K562 (cell line): ENCODE measurements around the gene AFDN. TPM values are rescaled to one million over a fixed set of nuclear protein-coding genes. Genes with fewer than 3 reads are reported as not detected.

Source experiments
- ATF7 ChIP-seq: fragments of 450-650 bp; IDR thresholded peaks from 2 replicates; pipeline ENCODE4 v1.7.1; 2014; ENCODE audit warnings: mild to moderate bottlenecking, moderate library complexity
- CBX1 ChIP-seq: sonication (generic); IDR thresholded peaks from 2 replicates; pipeline ENCODE4 v1.6.1; 2016; ENCODE audit warnings: antibody characterized with exemption, low read depth, mild to moderate bottlenecking
- FOSL1 ChIP-seq: fragments of 200-800 bp; sonication (Bioruptor generic); conservative IDR thresholded peaks from 2 replicates; pipeline ENCODE4 v1.6.1; 2016; ENCODE audit warnings: missing genetic modification characterization, missing compliant biosample characterization
- GABPA ChIP-seq: fragments of 200-800 bp; sonication (Bioruptor generic); conservative IDR thresholded peaks from 2 replicates; pipeline ENCODE4 v1.6.1; 2016; ENCODE audit warnings: low read depth, missing genetic modification characterization, missing compliant biosample characterization
- HDAC2 ChIP-seq: fragments of 450-650 bp; IDR thresholded peaks from 2 replicates; pipeline ENCODE4 v1.6.1; 2016; ENCODE audit warnings: mild to moderate bottlenecking
- HINFP ChIP-seq: fragments of 450-650 bp; conservative IDR thresholded peaks from 2 replicates; pipeline ENCODE4 v1.6.1; 2016; ENCODE audit warnings: missing genetic modification characterization, low read depth, mild to moderate bottlenecking, control low read depth, missing compliant biosample characterization
- MBD2 ChIP-seq: sonication (generic); IDR thresholded peaks from 2 replicates; pipeline ENCODE4 v1.6.1; 2016; ENCODE audit warnings: low read depth, borderline replicate concordance
- MEIS2 ChIP-seq: fragments of 450-650 bp; IDR thresholded peaks from 2 replicates; pipeline ENCODE4 v1.6.1; 2014; ENCODE audit warnings: mild to moderate bottlenecking; ENCODE audit not compliant: partially characterized antibody
- NCOA6 ChIP-seq: fragments of 450-650 bp; IDR thresholded peaks from 2 replicates; pipeline ENCODE4 v1.6.1; 2017; ENCODE audit warnings: mild to moderate bottlenecking
- NFRKB ChIP-seq: fragments of 450-650 bp; IDR thresholded peaks from 2 replicates; pipeline ENCODE4 v1.6.1; 2016; ENCODE audit warnings: low read depth
- PATZ1 ChIP-seq: fragments of 250-450 bp; sonication (Bioruptor Pico); IDR thresholded peaks from 2 replicates; pipeline ENCODE4 v1.5.0; 2020; ENCODE audit warnings: mild to moderate bottlenecking, borderline replicate concordance
- PHF8 ChIP-seq: fragments of 200-600 bp; sonication (generic); IDR thresholded peaks from 2 replicates; pipeline ENCODE4 v1.6.1; 2012; ENCODE audit warnings: mixed run types, mild to moderate bottlenecking, inconsistent platforms, low read length, moderate library complexity, borderline replicate concordance
- POLR2A ChIP-seq: fragments of 450-650 bp; conservative IDR thresholded peaks from 2 replicates; pipeline ENCODE4 v1.6.1; 2016
- PTRF ChIP-seq: fragments of 450-650 bp; IDR thresholded peaks from 2 replicates; pipeline ENCODE4 v1.6.1; 2016; ENCODE audit warnings: mild to moderate bottlenecking, missing genetic modification characterization, missing compliant biosample characterization
- RNF2 ChIP-seq: sonication (generic); IDR thresholded peaks from 2 replicates; pipeline ENCODE4 v1.6.1; 2016
- TFAM ChIP-seq: fragments of 250-450 bp; sonication (Bioruptor Pico); conservative IDR thresholded peaks from 2 replicates; pipeline ENCODE4 v1.5.0; 2021; ENCODE audit warnings: mild to moderate bottlenecking, moderate library complexity
- TRIM24 ChIP-seq, 2 experiments: fragments of 450-650 bp; IDR thresholded peaks; 2 replicates each; pipeline ENCODE4 v1.6.1; 2016
- TRIM25 ChIP-seq: fragments of 450-650 bp; IDR thresholded peaks from 2 replicates; pipeline ENCODE4 v1.7.0; 2016; ENCODE audit warnings: borderline replicate concordance
- U2AF1 ChIP-seq: fragments of 200-400 bp; formaldehyde crosslinking; optimal IDR thresholded peaks from 2 replicates; pipeline ENCODE3; 2017; ENCODE audit warnings: mild to moderate bottlenecking, low read depth, low read length, moderate library complexity
- ZBTB11 ChIP-seq, 3 experiments: fragments of 200-800 bp in 1 of 3; fragments of 250-450 bp in 1 of 3; fragments of 450-650 bp in 1 of 3; sonication (Bioruptor Pico) in 1 of 3; sonication (Bioruptor generic) in 1 of 3; formaldehyde crosslinking in 1 of 3; IDR thresholded peaks; 2 replicates each; pipeline versions ENCODE4 v1.6.1 to v1.8.0; 2016 to 2022; ENCODE audit warnings: mild to moderate bottlenecking in 2 of 3, missing genetic modification characterization in 2 of 3, missing compliant biosample characterization in 1 of 3, moderate library complexity in 1 of 3
- polyA plus RNA-seq, 8 experiments: library from polyadenylated mRNA; depleted of rRNA in 4 of 8; stranded (reverse) in 5 of 8; unstranded in 3 of 8; fragments of >200 nt; fragmentation: Nextera tagmentation in 2 of 8; fragmentation: Illumina TruSeq in 1 of 8; extraction: Ambion mirVana in 2 of 8; extraction: Trizol in 1 of 8; gene quantifications; 2 replicates each; pipeline versions ENCODE4 v1.2.1 to v1.2.3, GENCODE V29; 2011 to 2014; ENCODE audit warnings: inconsistent platforms in 1 of 8, missing spikeins in 1 of 8
- total RNA-seq, 7 experiments: library from RNA; depleted of rRNA in 6 of 7; stranded (reverse); fragments of >200 nt in 6 of 7; fragmentation: Illumina TruSeq in 2 of 7; extraction: Trizol in 2 of 7; gene quantifications; 2 replicates each; pipeline versions ENCODE4 v1.2.1 to v1.2.3, GENCODE V29; 2011 to 2021; ENCODE audit warnings: low replicate concordance in 1 of 7

AFDN gene
- total and polyA plus RNA-seq, 9 of the 15 experiments (the other 6 are each of a cell fraction or from before 2014, with no cell fraction given), result 7.2 to 129 (median 105) TPM

GRCh38 chr6:167856999-167857660 lies 30.4 kb downstream of the AFDN start (continued):
- TF ChIP-seq ZBTB11 (CRISPR knock-in tag; IDR thresholded peaks at IDR 0.05) (0 out of 6 replicates have a peak, but pooled peaks of 1 of the 3 experiments have one; percentile 4), U2AF1 (no peak), NCOA6 (no peak), TFAM (CRISPR knock-in tag) (no peak), HDAC2 (peak; percentile 78; the same call in 1 of the 2 replicates), TRIM25 (0 out of 2 replicates have a peak, but pooled peaks have one; percentile 40), CBX1 (no peak), NFRKB (peak; percentile 98), TRIM24 (IDR thresholded peaks at IDR 0.05) (peak; percentile 55 to 73; a peak in 3 of 4 replicates), HINFP (0 out of 2 replicates have a peak, but pooled peaks have one; percentile 44), POLR2A (peak; percentile 80), MEIS2 (peak; percentile 51), RNF2 (peak; percentile 89), FOSL1 (tag) (peak; percentile 67; the same call in 1 of the 2 replicates), MBD2 (peak; percentile 30; the same call in 1 of the 2 replicates), GABPA (tag) (peak; percentile 86), PTRF (tag) (no peak), PHF8 (0 out of 2 replicates have a peak, but pooled peaks have one; percentile 19), ATF7 (peak; percentile 56; the same call in 1 of the 2 replicates), PATZ1 (0 out of 2 replicates have a peak, but pooled peaks have one; percentile 37)
